HEK293 (cell line): Measurements from ENCODE around the gene PPP4C.

ENCODE experiments used
- ZBTB49 ChIP-seq: fragments of 450-650 bp; formaldehyde crosslinking; IDR thresholded peaks from 2 replicates; pipeline ENCODE4 v1.5.1; 2016; ENCODE audit warnings: missing biosample characterization, missing genetic modification characterization, low read depth
- ZNF670 ChIP-seq: fragments of 450-650 bp; formaldehyde crosslinking; IDR thresholded peaks from 2 replicates; pipeline ENCODE4 v1.5.1; 2016; ENCODE audit warnings: missing biosample characterization, missing genetic modification characterization, low read depth
- ZNF830 ChIP-seq: fragments of 450-650 bp; IDR thresholded peaks from 2 replicates; pipeline ENCODE4 v1.5.0; 2018; ENCODE audit warnings: missing biosample characterization, missing genetic modification characterization, low read depth, mild to moderate bottlenecking, moderate library complexity
- TF ChIP-seq, protein P1 (sequence below): fragments of 450-650 bp; formaldehyde crosslinking; IDR thresholded peaks from 2 replicates; pipeline ENCODE4 v1.5.1; 2016; ENCODE audit warnings: missing biosample characterization, missing genetic modification characterization
- TF ChIP-seq, protein P2 (sequence below): fragments of 450-650 bp; formaldehyde crosslinking; IDR thresholded peaks from 2 replicates; pipeline ENCODE4 v1.5.1; 2016; ENCODE audit warnings: missing biosample characterization, missing genetic modification characterization

GRCh38 chr16:30127993-30128392, 52.2 kb downstream of the PPP4C start:
- TF ChIP-seq ZBTB49 (tag by site-specific recombination) (no peak), ZNF830 (tag by site-specific recombination) (no peak), ZNF670 (tag by site-specific recombination) (no peak)
- TF ChIP-seq, protein P1, sequence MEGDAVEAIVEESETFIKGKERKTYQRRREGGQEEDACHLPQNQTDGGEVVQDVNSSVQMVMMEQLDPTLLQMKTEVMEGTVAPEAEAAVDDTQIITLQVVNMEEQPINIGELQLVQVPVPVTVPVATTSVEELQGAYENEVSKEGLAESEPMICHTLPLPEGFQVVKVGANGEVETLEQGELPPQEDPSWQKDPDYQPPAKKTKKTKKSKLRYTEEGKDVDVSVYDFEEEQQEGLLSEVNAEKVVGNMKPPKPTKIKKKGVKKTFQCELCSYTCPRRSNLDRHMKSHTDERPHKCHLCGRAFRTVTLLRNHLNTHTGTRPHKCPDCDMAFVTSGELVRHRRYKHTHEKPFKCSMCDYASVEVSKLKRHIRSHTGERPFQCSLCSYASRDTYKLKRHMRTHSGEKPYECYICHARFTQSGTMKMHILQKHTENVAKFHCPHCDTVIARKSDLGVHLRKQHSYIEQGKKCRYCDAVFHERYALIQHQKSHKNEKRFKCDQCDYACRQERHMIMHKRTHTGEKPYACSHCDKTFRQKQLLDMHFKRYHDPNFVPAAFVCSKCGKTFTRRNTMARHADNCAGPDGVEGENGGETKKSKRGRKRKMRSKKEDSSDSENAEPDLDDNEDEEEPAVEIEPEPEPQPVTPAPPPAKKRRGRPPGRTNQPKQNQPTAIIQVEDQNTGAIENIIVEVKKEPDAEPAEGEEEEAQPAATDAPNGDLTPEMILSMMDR (tag by site-specific recombination) = no peak
- TF ChIP-seq, protein P2, sequence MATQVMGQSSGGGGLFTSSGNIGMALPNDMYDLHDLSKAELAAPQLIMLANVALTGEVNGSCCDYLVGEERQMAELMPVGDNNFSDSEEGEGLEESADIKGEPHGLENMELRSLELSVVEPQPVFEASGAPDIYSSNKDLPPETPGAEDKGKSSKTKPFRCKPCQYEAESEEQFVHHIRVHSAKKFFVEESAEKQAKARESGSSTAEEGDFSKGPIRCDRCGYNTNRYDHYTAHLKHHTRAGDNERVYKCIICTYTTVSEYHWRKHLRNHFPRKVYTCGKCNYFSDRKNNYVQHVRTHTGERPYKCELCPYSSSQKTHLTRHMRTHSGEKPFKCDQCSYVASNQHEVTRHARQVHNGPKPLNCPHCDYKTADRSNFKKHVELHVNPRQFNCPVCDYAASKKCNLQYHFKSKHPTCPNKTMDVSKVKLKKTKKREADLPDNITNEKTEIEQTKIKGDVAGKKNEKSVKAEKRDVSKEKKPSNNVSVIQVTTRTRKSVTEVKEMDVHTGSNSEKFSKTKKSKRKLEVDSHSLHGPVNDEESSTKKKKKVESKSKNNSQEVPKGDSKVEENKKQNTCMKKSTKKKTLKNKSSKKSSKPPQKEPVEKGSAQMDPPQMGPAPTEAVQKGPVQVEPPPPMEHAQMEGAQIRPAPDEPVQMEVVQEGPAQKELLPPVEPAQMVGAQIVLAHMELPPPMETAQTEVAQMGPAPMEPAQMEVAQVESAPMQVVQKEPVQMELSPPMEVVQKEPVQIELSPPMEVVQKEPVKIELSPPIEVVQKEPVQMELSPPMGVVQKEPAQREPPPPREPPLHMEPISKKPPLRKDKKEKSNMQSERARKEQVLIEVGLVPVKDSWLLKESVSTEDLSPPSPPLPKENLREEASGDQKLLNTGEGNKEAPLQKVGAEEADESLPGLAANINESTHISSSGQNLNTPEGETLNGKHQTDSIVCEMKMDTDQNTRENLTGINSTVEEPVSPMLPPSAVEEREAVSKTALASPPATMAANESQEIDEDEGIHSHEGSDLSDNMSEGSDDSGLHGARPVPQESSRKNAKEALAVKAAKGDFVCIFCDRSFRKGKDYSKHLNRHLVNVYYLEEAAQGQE (tag by site-specific recombination) = no peak
